ENCODE measurements around the gene FGD1.

DNA sequence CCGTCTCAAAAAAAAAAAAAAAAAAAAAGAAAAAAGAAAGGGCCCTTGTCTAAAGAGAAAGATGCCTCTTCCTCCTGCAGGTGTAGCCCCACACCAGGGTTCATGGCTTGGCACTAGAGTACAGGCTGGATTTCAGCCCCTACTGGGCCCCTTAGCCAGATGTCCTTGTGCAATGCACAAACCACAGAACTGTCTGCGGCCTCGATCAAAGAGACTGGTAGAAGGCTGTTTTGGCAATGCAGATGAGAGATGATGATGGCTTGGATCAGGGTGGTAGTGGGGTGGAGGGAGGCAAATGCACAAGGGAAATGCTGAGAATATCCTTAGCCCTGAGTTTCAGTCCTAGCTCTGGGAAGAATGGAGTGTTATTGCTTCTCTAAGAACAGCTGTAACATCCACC lies 82.3 kb downstream of the FGD1 start:
- no peak for TF ChIP-seq POLR2AphosphoS5 (IDR thresholded peaks at IDR 0.05)
- no peak for TF ChIP-seq CTCF (IDR thresholded peaks at IDR 0.05)
- TF ChIP-seq EP300 (IDR thresholded peaks at IDR 0.05) = no peak

Data from suprapubic skin (tissue), 4 donors.